ENCODE results near the gene KLHL2. TPM values are rescaled to one million over a fixed set of nuclear protein-coding genes. Genes with fewer than 3 reads are reported as not detected.
"Not testable (repeated sequence)": the region's sequence is repeated elsewhere in the genome, so short reads cannot be mapped to it uniquely, and the experiment has no call there.

KLHL2 gene
- total RNA-seq, 1 donor from 2014 or later = 24.3 TPM

DNA sequence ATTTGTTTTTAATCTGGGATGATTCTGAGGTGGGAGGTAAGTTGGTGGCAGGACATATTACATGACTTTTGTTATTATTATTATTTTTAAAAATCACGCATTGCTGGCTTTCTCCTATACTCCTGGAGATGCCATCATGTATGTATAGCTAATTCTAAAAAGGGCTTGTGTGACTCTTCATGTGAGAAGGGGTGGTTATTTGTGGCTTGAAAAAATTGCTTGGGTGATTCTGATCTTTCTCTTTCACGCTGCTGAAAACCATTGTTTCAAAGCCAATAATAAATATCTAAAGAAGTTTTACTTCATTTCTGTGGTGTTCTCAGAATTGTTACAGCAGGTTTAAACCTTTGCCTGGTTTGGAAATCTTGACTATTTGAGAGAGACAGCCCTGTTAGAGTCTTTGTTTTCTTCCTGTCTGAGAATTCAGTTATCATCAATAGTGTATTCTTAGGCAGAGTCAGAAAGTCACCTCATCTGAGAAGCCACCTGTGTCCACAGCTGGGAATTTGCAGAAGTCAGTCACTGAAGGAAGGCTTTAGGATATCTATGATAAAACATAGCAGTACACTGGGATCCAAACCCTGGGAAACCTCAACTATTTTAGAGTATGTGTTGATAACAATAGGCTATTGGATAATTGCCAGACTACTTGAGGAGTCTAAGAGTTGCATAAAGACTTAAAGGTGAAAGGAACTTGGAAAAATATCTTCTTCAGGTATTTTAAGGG lies 8.6 kb downstream of the KLHL2 start:
- H3K4me2 ChIP-seq; H3K36me3 ChIP-seq; H3K4me3 Mint-ChIP-seq; H3K27me3 Mint-ChIP-seq (ENCODE audit: insufficient read depth, low read depth); H3F3A ChIP-seq (ENCODE audit: low read depth); H2AFZ ChIP-seq (replicated peaks); H3K27ac ChIP-seq; H3K4me3 ChIP-seq; H3K27me3 ChIP-seq; H4K20me1 ChIP-seq (ENCODE audit: low read depth); H3K9ac ChIP-seq; H3K4me1 Mint-ChIP-seq; DNase-seq (ENCODE audit: low spot score); H3K27ac Mint-ChIP-seq; H3K36me3 Mint-ChIP-seq; H3K9me3 ChIP-seq (ENCODE audit: low read depth); H3K9me3 Mint-ChIP-seq: not testable (repeated sequence)
- Histone ChIP-seq H3K79me2 (ENCODE audit: low read depth) (peaks cover 50% of the 10 kb centered on the region), H3K4me1 (peaks cover 25% of the 10 kb centered on the region)

DNA sequence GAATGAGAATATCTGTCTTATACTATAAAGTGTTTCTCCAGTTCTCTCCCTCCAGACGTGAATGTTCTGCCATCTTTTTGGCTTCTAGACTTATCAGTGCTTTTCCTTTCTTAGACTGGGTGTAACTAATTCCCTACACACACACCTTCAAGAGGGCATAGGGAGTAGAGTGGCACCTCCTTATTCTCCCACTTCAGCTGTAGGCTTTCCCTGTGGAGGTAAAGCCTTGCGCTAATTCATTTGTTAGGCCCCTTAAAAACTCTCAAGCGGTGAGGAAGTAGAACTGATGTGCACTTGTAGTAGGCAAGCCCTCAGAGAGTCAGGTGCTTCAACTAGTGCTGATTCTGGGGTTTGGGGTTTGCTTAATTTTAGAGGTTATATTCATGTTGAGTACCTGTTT lies 10.0 kb downstream of the KLHL2 start:
- H3K27ac Mint-ChIP-seq = no peak overlapping the region
- Histone ChIP-seq H3K27me3 (no peaks in the 10 kb centered on the region), H2AFZ (replicated peaks) (no peak overlapping the region), H3K4me2 (no peak overlapping the region), H3F3A (ENCODE audit: low read depth) (no peaks in the 10 kb centered on the region), H4K20me1 (ENCODE audit: low read depth) (peaks cover 5% of the 10 kb centered on the region), H3K27ac (no peak overlapping the region), H3K9ac (no peak overlapping the region), H3K4me1 (peaks cover 23% of the 10 kb centered on the region), H3K4me3 (no peak overlapping the region), H3K36me3 (no peaks in the 10 kb centered on the region), H3K79me2 (ENCODE audit: low read depth) (peaks cover 39% of the 10 kb centered on the region), H3K9me3 (ENCODE audit: low read depth) (no peaks in the 10 kb centered on the region)
- H3K4me1 Mint-ChIP-seq = peaks cover 2% of the 10 kb centered on the region
- no peak for TF ChIP-seq CTCF (IDR thresholded peaks at IDR 0.05)
- no peak for TF ChIP-seq EZH2phosphoT487 (IDR thresholded peaks at IDR 0.05)
- TF ChIP-seq EZH2 (IDR thresholded peaks at IDR 0.05) = no peak
- no peak for DNase-seq (ENCODE audit: low spot score)
- H3K9me3 Mint-ChIP-seq = no peaks in the 10 kb centered on the region
- peaks cover 3% of the 10 kb centered on the region for H3K36me3 Mint-ChIP-seq
- H3K4me3 Mint-ChIP-seq = no peak overlapping the region
- H3K27me3 Mint-ChIP-seq (ENCODE audit: insufficient read depth, low read depth) = no peaks in the 10 kb centered on the region

GRCh38 chr4:165221306-165221705 lies 13.9 kb downstream of the KLHL2 start:
- not testable (repeated sequence) for H3K4me3 ChIP-seq; H3K36me3 ChIP-seq; H3K36me3 Mint-ChIP-seq; H4K20me1 ChIP-seq (ENCODE audit: low read depth); H2AFZ ChIP-seq (replicated peaks); H3K27ac ChIP-seq; H3K9me3 ChIP-seq (ENCODE audit: low read depth); H3F3A ChIP-seq (ENCODE audit: low read depth); H3K9ac ChIP-seq; H3K4me2 ChIP-seq; H3K4me1 Mint-ChIP-seq; H3K9me3 Mint-ChIP-seq; H3K27me3 ChIP-seq; H3K79me2 ChIP-seq (ENCODE audit: low read depth); H3K27ac Mint-ChIP-seq; H3K4me3 Mint-ChIP-seq; H3K27me3 Mint-ChIP-seq (ENCODE audit: insufficient read depth, low read depth)
- DNase-seq (ENCODE audit: low spot score) = peak; percentile 8
- H3K4me1 ChIP-seq = peaks cover 11% of the 10 kb centered on the region

DNA sequence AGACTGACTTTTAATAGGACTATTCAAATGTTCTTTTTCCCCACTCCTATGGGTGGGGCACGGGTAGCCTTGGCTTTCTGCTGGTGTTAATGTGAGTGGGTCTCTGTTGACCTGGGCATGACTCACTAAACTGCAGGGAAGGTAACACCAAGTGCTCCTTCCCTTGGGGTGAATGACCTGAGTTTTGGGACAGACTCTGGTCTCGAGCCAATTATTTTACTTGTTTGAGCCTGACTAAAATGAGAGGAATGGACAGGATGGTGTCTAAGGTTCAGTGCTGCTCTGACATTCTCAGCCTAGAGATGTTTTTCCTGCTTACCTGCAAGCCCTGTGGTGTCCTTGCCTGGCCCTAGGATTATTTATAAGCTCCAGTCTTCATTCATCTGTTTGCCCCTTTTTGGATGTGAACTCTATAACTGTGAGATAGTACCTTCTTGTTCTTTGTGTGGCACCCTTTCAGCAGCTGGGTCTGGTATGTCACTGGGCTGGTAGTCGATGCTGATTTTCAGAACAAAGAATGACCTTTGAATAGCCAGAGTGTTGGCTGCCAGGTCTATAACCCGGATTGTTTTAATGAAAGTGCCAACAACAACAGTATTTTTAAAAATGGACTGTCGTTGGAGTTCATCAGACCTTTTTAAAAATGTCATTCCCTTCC lies 14.8 kb downstream of the KLHL2 start:
- not testable (repeated sequence) for H3K27me3 ChIP-seq; DNase-seq (ENCODE audit: low spot score); H3K4me2 ChIP-seq; H3F3A ChIP-seq (ENCODE audit: low read depth); H3K9ac ChIP-seq; H3K36me3 ChIP-seq; H3K27ac ChIP-seq; H3K4me3 Mint-ChIP-seq; H3K9me3 ChIP-seq (ENCODE audit: low read depth); H3K4me3 ChIP-seq; H3K27me3 Mint-ChIP-seq (ENCODE audit: insufficient read depth, low read depth); H3K4me1 Mint-ChIP-seq; H3K36me3 Mint-ChIP-seq; H4K20me1 ChIP-seq (ENCODE audit: low read depth); H3K9me3 Mint-ChIP-seq; H2AFZ ChIP-seq (replicated peaks); H3K79me2 ChIP-seq (ENCODE audit: low read depth)
- H3K4me1 ChIP-seq = peaks cover 11% of the 10 kb centered on the region
- peak overlapping the region; percentile 21 for H3K27ac Mint-ChIP-seq

GRCh38 chr4:165222651-165222994 lies 15.3 kb downstream of the KLHL2 start:
- Histone ChIP-seq H3K9me3 (ENCODE audit: low read depth) (no peaks in the 10 kb centered on the region), H3K36me3 (no peaks in the 10 kb centered on the region), H3K79me2 (ENCODE audit: low read depth) (no peaks in the 10 kb centered on the region), H3K27ac (no peak overlapping the region), H4K20me1 (ENCODE audit: low read depth) (no peaks in the 10 kb centered on the region), H3K4me2 (no peak overlapping the region), H3K4me3 (no peak overlapping the region), H3K4me1 (peaks cover 11% of the 10 kb centered on the region), H3K27me3 (no peaks in the 10 kb centered on the region), H3F3A (ENCODE audit: low read depth) (no peaks in the 10 kb centered on the region), H2AFZ (replicated peaks) (no peak overlapping the region), H3K9ac (no peak overlapping the region)
- Mint-ChIP-seq H3K27ac (no peak overlapping the region), H3K27me3 (ENCODE audit: insufficient read depth, low read depth) (no peaks in the 10 kb centered on the region), H3K36me3 (peaks cover 5% of the 10 kb centered on the region), H3K4me3 (no peak overlapping the region), H3K4me1 (peaks cover 9% of the 10 kb centered on the region), H3K9me3 (no peaks in the 10 kb centered on the region)
- DNase-seq (ENCODE audit: low spot score) = no peak
- TF ChIP-seq EZH2 (IDR thresholded peaks at IDR 0.05) (no peak), EZH2phosphoT487 (IDR thresholded peaks at IDR 0.05) (no peak), CTCF (IDR thresholded peaks at IDR 0.05) (no peak)

- DNase-seq (ENCODE audit: low spot score); H3K9ac ChIP-seq; H3K4me1 ChIP-seq; H3F3A ChIP-seq (ENCODE audit: low read depth); H3K36me3 ChIP-seq; H3K4me3 Mint-ChIP-seq; H3K4me3 ChIP-seq; H3K4me2 ChIP-seq; H3K27ac Mint-ChIP-seq; H2AFZ ChIP-seq (replicated peaks); H3K27ac ChIP-seq; H3K9me3 Mint-ChIP-seq; H3K27me3 ChIP-seq; H3K27me3 Mint-ChIP-seq (ENCODE audit: insufficient read depth, low read depth); H3K4me1 Mint-ChIP-seq; H3K9me3 ChIP-seq (ENCODE audit: low read depth); H3K36me3 Mint-ChIP-seq; H3K79me2 ChIP-seq (ENCODE audit: low read depth); H4K20me1 ChIP-seq (ENCODE audit: low read depth): not testable (repeated sequence)
Observed at GRCh38 chr4:165227401-165227800, 20.0 kb downstream of the KLHL2 start.
